Inflammatory macrophage (primary cell): ENCODE measurements around the gene BCL2L2.
"Not testable (repeated sequence)": the region's sequence is repeated elsewhere in the genome, so short reads cannot be mapped to it uniquely, and the experiment has no call there.

Experiments used
- DNase-seq, 2 donors: peaks; one replicate each; pipeline ENCODE4 v3.0.0-alpha.2; 2020 to 2022
- total RNA-seq, 18 experiments: gene quantifications; one replicate each; lab custom pipeline; 2026; ENCODE audit warnings: mixed read lengths in 6 of 18, inconsistent platforms in 2 of 18; lab: John Stamatoyannopoulos, UW

BCL2L2 gene
- 13.3 to 25.1 (median 20.5) reads per million in 18 experiments for total RNA-seq

GRCh38 chr14:23306412-23307145 is at the start of gene BCL2L2:
Gene BCL2L2 (plus strand): TSS chr14:23306833. CDS start chr14:23307768, 935 bp downstream.
- peak; percentile 69 to 72 for DNase-seq

GRCh38 chr14:23258256-23258655 is 48.4 kb upstream of the BCL2L2 start:
- no peak for DNase-seq

GRCh38 chr14:23259426-23259825 is 47.2 kb upstream of the BCL2L2 start:
- DNase-seq, result peak in 1 of 2 donors; percentile 43

GRCh38 chr14:23260849-23261248 is 45.8 kb upstream of the BCL2L2 start:
- DNase-seq, result not testable (repeated sequence)

GRCh38 chr14:23269193-23269592 is 37.4 kb upstream of the BCL2L2 start:
- no peak for DNase-seq

GRCh38 chr14:23275412-23275811 is 31.2 kb upstream of the BCL2L2 start:
- no peak for DNase-seq

GRCh38 chr14:23277189-23277588 is 29.4 kb upstream of the BCL2L2 start:
- DNase-seq, result no peak

- DNase-seq, result not testable (repeated sequence)
Measured at GRCh38 chr14:23277928-23278327, 28.7 kb upstream of the BCL2L2 start.

- no peak for DNase-seq
Measured at GRCh38 chr14:23281247-23281646, 25.4 kb upstream of the BCL2L2 start.

- peak; percentile 28 to 36 for DNase-seq
Measured at GRCh38 chr14:23284654-23285529, 21.7 kb upstream of the BCL2L2 start.

GRCh38 chr14:23285530-23286019 is 21.1 kb upstream of the BCL2L2 start:
- DNase-seq, result no peak

- DNase-seq, result peak; percentile 98
Measured at GRCh38 chr14:23286020-23286901, 20.4 kb upstream of the BCL2L2 start, which contains the start of gene HOMEZ. Gene HOMEZ (minus strand): TSS chr14:23286132. CDS start chr14:23285952, 180 bp downstream.

- peak; percentile 60 to 65 for DNase-seq
Measured at GRCh38 chr14:23286902-23287479, 19.6 kb upstream of the BCL2L2 start.

- DNase-seq, result peak; percentile 70 to 72
Measured at GRCh38 chr14:23294734-23295561, 11.7 kb upstream of the BCL2L2 start.

GRCh38 chr14:23296012-23296777 is 10.4 kb upstream of the BCL2L2 start:
- no peak for DNase-seq

- DNase-seq, result no peak
Measured at GRCh38 chr14:23297096-23297495, 9.5 kb upstream of the BCL2L2 start.

- DNase-seq, result no peak
Measured at GRCh38 chr14:23297611-23298277, 8.9 kb upstream of the BCL2L2 start.

- DNase-seq, result peak; percentile 54 to 64
Measured at GRCh38 chr14:23299211-23299957, 7.2 kb upstream of the BCL2L2 start.
